ENCODE results near the gene NEK3.
"Not testable (repeated sequence)": the region's sequence is repeated elsewhere in the genome, so short reads cannot be mapped to it uniquely, and the experiment has no call there.

DNA sequence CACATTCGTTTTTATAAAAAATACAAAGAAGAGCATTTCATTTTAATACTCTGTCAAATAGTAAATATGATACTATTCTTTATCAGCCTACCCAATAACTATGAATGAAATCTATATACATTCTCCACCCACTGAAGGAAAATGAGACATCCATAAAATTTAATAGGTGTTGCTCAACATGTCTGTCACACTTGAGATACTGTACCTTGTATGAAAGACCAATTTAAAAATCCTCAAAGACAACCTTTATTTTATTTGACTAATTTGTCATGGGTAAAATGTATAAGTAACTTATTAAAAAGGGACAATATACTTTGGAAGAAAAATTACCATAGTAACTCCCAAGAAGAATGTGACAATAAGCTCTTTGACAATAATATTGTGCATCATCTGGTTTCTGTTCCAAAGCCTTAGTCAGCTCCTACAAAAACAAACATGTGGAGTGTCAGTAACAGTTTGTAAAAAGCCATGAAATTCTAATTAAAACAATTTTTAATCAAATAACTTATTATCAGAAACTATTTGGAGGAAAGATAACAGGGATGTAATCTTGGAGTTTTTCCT is 11.5 kb upstream of the NEK3 start:
- TF ChIP-seq POLR2A (IDR thresholded peaks at IDR 0.05), result not testable (repeated sequence)
- TF ChIP-seq, protein P1, sequence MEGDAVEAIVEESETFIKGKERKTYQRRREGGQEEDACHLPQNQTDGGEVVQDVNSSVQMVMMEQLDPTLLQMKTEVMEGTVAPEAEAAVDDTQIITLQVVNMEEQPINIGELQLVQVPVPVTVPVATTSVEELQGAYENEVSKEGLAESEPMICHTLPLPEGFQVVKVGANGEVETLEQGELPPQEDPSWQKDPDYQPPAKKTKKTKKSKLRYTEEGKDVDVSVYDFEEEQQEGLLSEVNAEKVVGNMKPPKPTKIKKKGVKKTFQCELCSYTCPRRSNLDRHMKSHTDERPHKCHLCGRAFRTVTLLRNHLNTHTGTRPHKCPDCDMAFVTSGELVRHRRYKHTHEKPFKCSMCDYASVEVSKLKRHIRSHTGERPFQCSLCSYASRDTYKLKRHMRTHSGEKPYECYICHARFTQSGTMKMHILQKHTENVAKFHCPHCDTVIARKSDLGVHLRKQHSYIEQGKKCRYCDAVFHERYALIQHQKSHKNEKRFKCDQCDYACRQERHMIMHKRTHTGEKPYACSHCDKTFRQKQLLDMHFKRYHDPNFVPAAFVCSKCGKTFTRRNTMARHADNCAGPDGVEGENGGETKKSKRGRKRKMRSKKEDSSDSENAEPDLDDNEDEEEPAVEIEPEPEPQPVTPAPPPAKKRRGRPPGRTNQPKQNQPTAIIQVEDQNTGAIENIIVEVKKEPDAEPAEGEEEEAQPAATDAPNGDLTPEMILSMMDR (IDR thresholded peaks at IDR 0.05), result not testable (repeated sequence)
